Activated CD8-positive, alpha-beta T cell treated with anti-CD3 and anti-CD28 coated beads, Interleukin-2, amount 10 ng/mL, durations not matched to agents 7 days and 5 days (primary cell): ENCODE measurements around the gene STXBP6. TPM values are rescaled to one million over a fixed set of nuclear protein-coding genes. Genes with fewer than 3 reads are reported as not detected.

Experiments
- ATAC-seq: fragments of 150-1000 bp; cut with Tn5 transposase; one replicate; pipeline ENCODE4 v1.10.0; 2021; ENCODE audit warnings: moderate library complexity
- CTCF ChIA-PET: fragments of 350-600 bp; sonication (Branson Sonifier 250); formaldehyde crosslinking; loops from one replicate; lab custom pipeline; 2021; ENCODE audit warnings: antibody characterized with exemption; lab: Charles Lee
- POLR2A ChIA-PET: fragments of 350-600 bp; sonication (Branson Sonifier 250); formaldehyde crosslinking; loops from one replicate; lab custom pipeline; 2021; ENCODE audit warnings: antibody characterized with exemption; lab: Charles Lee
- DNase-seq: peaks from one replicate; pipeline ENCODE4 v3.0.0-alpha.2; 2020
- H3K27ac Mint-ChIP-seq: one replicate; pipeline ENCODE4 v1.8.0; 2021; ENCODE audit warnings: mild to moderate bottlenecking, mixed read lengths
- H3K27me3 Mint-ChIP-seq: one replicate; pipeline ENCODE4 v1.8.0; 2021; ENCODE audit warnings: low read depth, mixed read lengths
- H3K36me3 Mint-ChIP-seq: one replicate; pipeline ENCODE4 v1.8.0; 2021; ENCODE audit warnings: low read depth, mixed read lengths
- H3K4me1 Mint-ChIP-seq: one replicate; pipeline ENCODE4 v1.8.0; 2021; ENCODE audit warnings: low read depth, mixed read lengths
- H3K4me3 Mint-ChIP-seq: one replicate; pipeline ENCODE4 v1.8.0; 2021; ENCODE audit warnings: mild to moderate bottlenecking, mixed read lengths
- H3K9me3 Mint-ChIP-seq: one replicate; pipeline ENCODE4 v1.8.0; 2022; ENCODE audit warnings: mixed read lengths; ENCODE audit not compliant: insufficient read depth
- total RNA-seq, 2 experiments: library from RNA; stranded (reverse); gene quantifications; one replicate each; pipeline ENCODE4 v1.2.3, GENCODE V29; 2021

STXBP6 gene
- total RNA-seq, 2 experiments from 2014 or later: not detected

GRCh38 chr14:24801024-24801423, 248.9 kb downstream of the STXBP6 start:
- no peak overlapping the region for H3K4me3 Mint-ChIP-seq
- no peaks in the 10 kb centered on the region for H3K36me3 Mint-ChIP-seq
- ATAC-seq (no peak), DNase-seq (no peak)
- H3K9me3 Mint-ChIP-seq: no peaks in the 10 kb centered on the region
- H3K27me3 Mint-ChIP-seq: peaks cover 8% of the 10 kb centered on the region
- POLR2A ChIA-PET: no interaction called here
- CTCF ChIA-PET: interaction anchor here (1.1 kb wide), 1 partner anchor 108 kb away, joined by 3 read pairs; no protein-coding TSS in a partner anchor
- H3K27ac Mint-ChIP-seq: no peak overlapping the region
- H3K4me1 Mint-ChIP-seq: peaks cover 5% of the 10 kb centered on the region

DNA sequence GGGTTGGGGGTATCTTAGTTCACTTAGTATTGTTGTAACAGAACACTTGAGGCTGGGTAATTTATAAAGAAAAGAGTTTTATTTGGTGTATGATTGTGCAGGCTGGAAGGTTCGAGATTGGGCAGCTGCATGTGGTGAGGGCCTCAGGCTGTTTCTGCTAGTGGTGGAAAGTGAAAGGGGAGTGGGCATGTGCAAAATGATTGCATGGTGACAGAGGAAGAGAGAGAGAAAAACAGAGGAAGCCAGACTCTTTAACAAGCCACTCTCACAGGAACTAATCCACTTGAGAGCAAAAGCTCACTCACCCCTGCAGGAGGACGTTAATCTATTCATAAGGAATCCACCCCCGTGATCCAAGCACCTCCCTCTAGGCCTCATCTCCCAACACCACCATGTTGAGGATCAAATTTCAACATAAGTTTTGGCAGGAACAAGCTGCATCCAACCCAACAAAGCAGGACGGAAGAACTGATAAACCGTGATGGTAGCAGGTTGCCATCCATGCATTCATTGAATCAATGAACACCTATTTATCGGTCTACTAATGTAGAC, 251.0 kb downstream of the STXBP6 start:
- ChIA-PET POLR2A (no interaction called here), CTCF (no interaction called here)
- no peak overlapping the region for H3K27ac Mint-ChIP-seq
- DNase-seq: no peak
- no peak for ATAC-seq
- H3K4me3 Mint-ChIP-seq: no peak overlapping the region
- no peaks in the 10 kb centered on the region for H3K36me3 Mint-ChIP-seq
- peaks cover 5% of the 10 kb centered on the region for H3K4me1 Mint-ChIP-seq
- peaks cover 8% of the 10 kb centered on the region for H3K27me3 Mint-ChIP-seq
- H3K9me3 Mint-ChIP-seq: no peaks in the 10 kb centered on the region

GRCh38 chr14:24795406-24795805, 254.5 kb downstream of the STXBP6 start:
- CTCF ChIA-PET: no interaction called here
- no peak for DNase-seq
- no peaks in the 10 kb centered on the region for H3K9me3 Mint-ChIP-seq

DNA sequence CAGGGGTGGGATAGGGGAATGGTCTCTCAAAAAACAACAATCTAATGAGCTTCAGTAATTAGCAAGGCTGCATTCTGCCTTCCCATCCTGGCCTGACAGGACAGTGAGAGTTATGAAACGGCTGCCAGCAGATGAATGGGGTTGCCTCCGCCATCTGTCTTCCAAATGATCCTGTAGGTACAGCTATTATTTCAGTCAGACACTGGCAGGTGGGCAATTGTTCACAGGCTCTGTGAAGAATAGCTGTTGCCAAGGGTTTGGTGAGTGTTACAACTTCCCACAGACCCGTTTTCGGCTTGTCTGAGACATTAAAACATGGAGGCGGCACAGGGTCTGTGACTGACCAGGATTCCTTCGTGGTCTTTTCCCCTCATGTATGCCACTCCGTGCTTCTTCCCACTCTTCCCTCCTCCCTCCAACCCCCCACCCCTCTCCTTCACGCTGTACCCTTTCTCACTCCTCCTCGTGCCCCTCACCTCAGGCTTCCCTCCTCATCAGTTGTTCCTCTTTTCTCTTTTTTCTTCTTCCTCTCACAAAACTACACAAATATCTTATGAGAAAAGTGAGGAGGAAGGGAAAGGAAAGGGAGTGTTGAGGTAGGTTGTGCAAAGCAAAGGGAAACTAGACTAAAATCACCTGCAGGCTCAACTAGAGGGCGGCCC, 255.2 kb downstream of the STXBP6 start:
- ChIA-PET POLR2A (no interaction called here), CTCF (no interaction called here)
- H3K36me3 Mint-ChIP-seq: no peaks in the 10 kb centered on the region
- no peak for DNase-seq
- H3K27ac Mint-ChIP-seq: no peak overlapping the region
- no peak overlapping the region for H3K4me3 Mint-ChIP-seq
- H3K4me1 Mint-ChIP-seq: peaks cover 5% of the 10 kb centered on the region
- peaks cover 9% of the 10 kb centered on the region for H3K27me3 Mint-ChIP-seq
- no peaks in the 10 kb centered on the region for H3K9me3 Mint-ChIP-seq
- ATAC-seq: no peak

More at GRCh38 chr14:24795406-24795805, 254.5 kb downstream of the STXBP6 start:
- H3K4me3 Mint-ChIP-seq: no peak overlapping the region
- H3K27ac Mint-ChIP-seq: no peak overlapping the region
- H3K27me3 Mint-ChIP-seq: peaks cover 9% of the 10 kb centered on the region
- POLR2A ChIA-PET: no interaction called here
- peaks cover 5% of the 10 kb centered on the region for H3K4me1 Mint-ChIP-seq
- no peak for ATAC-seq
- H3K36me3 Mint-ChIP-seq: no peaks in the 10 kb centered on the region

DNA sequence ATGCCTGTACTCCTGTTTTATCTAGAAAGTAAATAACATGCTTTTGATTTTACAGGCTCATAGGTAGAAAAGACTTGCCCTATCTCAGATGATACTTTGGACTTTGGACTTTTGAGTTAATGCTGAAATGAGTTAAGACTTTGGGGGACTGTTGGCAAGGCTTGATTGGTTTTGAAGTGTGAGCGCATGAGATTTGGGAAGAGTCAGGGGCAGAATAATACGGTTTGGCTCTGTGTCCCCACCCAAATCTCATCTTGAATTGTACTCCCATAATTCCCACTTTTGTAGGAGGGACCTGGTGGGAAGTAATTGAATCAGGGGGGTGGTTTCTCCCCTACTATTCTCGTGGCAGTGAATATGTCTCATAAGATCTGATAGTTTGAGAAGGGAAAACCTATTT, 259.8 kb downstream of the STXBP6 start:
- no peaks in the 10 kb centered on the region for H3K9me3 Mint-ChIP-seq
- H3K27me3 Mint-ChIP-seq: peaks cover 9% of the 10 kb centered on the region
- DNase-seq (no peak), ATAC-seq (no peak)
- CTCF ChIA-PET: no interaction called here
- H3K27ac Mint-ChIP-seq: no peak overlapping the region
- no peak overlapping the region for H3K4me3 Mint-ChIP-seq
- H3K36me3 Mint-ChIP-seq: no peaks in the 10 kb centered on the region
- POLR2A ChIA-PET: no interaction called here
- H3K4me1 Mint-ChIP-seq: no peaks in the 10 kb centered on the region

- no peak overlapping the region for H3K27ac Mint-ChIP-seq
- CTCF ChIA-PET: interaction anchor here (1.5 to 2.4 kb wide), 3 partner anchors 17 to 343 kb away, joined by 3 to 9 read pairs (median 5); no protein-coding TSS in a partner anchor
These were observed 260.5 kb downstream of the STXBP6 start for GRCh38 chr14:24789378-24789884.

DNA sequence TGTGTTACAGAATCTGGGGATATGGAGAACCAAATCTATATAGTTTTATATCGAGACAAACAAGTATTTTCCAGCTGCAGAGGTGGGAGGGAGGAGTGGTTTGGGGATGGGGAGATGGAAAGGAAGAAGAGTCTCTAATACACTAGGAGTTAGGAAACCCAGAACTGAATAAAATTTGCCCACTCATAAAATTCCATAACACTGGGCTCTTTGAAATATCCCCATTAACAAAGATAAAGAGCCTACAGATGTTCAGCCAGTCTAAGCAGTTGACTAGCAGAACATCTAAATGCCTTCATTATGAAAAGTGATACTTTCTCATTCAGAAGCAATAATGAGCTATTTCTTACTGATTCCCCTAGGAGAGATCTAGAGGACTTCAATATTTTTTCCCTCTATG, 264.2 kb downstream of the STXBP6 start:
- POLR2A ChIA-PET: no interaction called here

More at GRCh38 chr14:24789378-24789884, 260.5 kb downstream of the STXBP6 start:
- POLR2A ChIA-PET: no interaction called here
- DNase-seq (no peak), ATAC-seq (no peak)
- no peak overlapping the region for H3K4me3 Mint-ChIP-seq
- H3K4me1 Mint-ChIP-seq: no peaks in the 10 kb centered on the region
- H3K9me3 Mint-ChIP-seq: no peaks in the 10 kb centered on the region
- H3K27me3 Mint-ChIP-seq: peaks cover 9% of the 10 kb centered on the region
- no peaks in the 10 kb centered on the region for H3K36me3 Mint-ChIP-seq

DNA sequence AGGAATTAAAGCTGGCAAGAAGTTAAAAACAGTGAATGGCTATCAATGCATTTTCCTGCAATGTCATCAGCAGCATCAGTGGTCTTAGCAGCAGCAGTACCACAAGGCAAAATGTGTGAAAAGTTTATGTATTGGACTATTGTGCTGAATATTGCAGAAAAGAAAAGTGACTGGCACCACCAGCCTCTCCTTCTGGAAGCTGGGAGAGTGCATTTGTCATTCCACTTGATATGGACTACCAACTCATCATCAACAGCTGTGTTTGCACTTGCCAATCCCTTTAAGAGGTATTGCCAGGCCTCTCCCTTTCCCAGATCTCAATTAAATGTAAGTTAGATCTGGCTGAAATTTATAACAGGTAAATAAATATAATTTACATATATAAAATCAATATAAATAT, 265.0 kb downstream of the STXBP6 start:
- ChIA-PET POLR2A (interaction anchor here (0.8 kb wide), 1 partner anchor 1121 kb away, joined by 3 read pairs; no protein-coding TSS in a partner anchor), CTCF (no interaction called here)
- H3K4me3 Mint-ChIP-seq: no peak overlapping the region
- H3K4me1 Mint-ChIP-seq: no peaks in the 10 kb centered on the region
- DNase-seq (no peak), ATAC-seq (no peak)
- no peak overlapping the region for H3K27ac Mint-ChIP-seq
- H3K27me3 Mint-ChIP-seq: peaks cover 14% of the 10 kb centered on the region
- H3K36me3 Mint-ChIP-seq: no peaks in the 10 kb centered on the region
- no peaks in the 10 kb centered on the region for H3K9me3 Mint-ChIP-seq

More for the DNA sequence above, 264.2 kb downstream of the STXBP6 start:
- Mint-ChIP-seq H3K27me3 (peaks cover 11% of the 10 kb centered on the region), H3K27ac (no peak overlapping the region), H3K4me3 (no peak overlapping the region), H3K36me3 (no peaks in the 10 kb centered on the region), H3K4me1 (no peaks in the 10 kb centered on the region), H3K9me3 (no peaks in the 10 kb centered on the region)
- ATAC-seq: no peak
- CTCF ChIA-PET: no interaction called here
- no peak for DNase-seq

DNA sequence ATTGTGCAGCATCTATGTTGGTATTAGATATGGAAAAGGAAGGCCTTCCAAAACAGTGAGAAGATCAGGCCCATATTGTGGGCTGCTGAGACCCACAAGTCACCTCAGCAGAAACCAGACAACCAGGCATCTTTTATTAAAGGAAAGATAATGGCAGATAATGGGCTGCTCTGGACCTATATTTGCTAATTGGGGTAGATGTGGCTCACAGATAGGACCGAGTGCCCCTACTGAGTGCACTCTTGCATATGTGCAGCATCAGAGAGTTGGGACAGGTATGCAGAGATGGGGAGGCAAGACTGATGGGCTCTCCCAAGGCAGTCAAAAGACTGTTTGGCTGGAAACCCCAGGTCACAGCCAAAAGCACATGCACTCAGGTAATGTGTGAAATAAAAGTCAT, 266.2 kb downstream of the STXBP6 start:
- Mint-ChIP-seq H3K27me3 (peaks cover 14% of the 10 kb centered on the region), H3K4me3 (no peak overlapping the region), H3K9me3 (no peaks in the 10 kb centered on the region), H3K27ac (no peak overlapping the region), H3K36me3 (no peaks in the 10 kb centered on the region), H3K4me1 (no peaks in the 10 kb centered on the region)
- DNase-seq: no peak
- no peak for ATAC-seq
- ChIA-PET CTCF (interaction anchor here (0.5 kb wide), 1 partner anchor 280 kb away, joined by 3 read pairs; no protein-coding TSS in a partner anchor), POLR2A (no interaction called here)

DNA sequence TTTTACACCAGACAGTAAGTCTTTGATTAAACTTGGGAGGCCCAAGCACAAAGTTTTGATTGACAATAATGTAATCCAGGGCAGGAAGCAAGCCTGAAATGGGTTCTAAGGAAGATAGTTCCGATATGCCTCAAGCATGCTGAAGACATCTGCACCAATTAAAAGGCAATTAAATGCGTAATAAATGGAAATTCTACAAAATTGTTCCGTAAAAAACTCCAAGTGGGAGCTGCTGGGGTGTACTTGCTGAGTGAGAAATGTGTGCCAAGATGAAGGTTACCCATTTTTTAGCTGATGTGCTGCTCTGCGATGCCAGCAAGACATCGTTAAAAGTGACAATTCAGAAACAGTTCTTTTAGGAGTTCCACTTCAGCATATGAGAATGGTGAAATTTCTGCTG, 269.7 kb downstream of the STXBP6 start:
- Mint-ChIP-seq H3K4me1 (no peaks in the 10 kb centered on the region), H3K27me3 (peaks cover 12% of the 10 kb centered on the region)

DNA sequence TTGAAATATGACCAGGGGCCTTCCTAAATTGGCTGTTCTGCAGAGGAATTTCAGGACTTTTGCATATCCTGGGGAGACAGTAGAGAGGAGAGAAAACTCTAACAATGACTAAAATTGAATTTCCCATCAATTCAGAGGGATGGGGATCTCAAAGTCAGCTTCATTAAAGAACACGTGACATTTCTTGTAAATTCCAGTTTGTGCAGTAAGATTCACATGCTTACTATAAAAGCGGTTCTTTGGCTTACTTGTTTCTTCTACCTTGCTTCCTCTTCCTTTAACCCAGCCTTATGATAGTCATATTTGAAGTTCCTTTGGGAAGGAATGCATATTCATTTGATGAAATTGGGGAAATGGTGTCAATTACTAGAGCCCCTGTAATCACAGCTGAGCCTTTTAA, 272.3 kb downstream of the STXBP6 start:
- Mint-ChIP-seq H3K36me3 (no peaks in the 10 kb centered on the region), H3K27me3 (peaks cover 29% of the 10 kb centered on the region), H3K9me3 (no peaks in the 10 kb centered on the region), H3K4me3 (no peak overlapping the region), H3K4me1 (no peaks in the 10 kb centered on the region), H3K27ac (no peak overlapping the region)
- ATAC-seq (no peak), DNase-seq (no peak)
- ChIA-PET POLR2A (no interaction called here), CTCF (no interaction called here)

More for the DNA sequence above, 269.7 kb downstream of the STXBP6 start:
- DNase-seq (no peak), ATAC-seq (no peak)
- no peak overlapping the region for H3K4me3 Mint-ChIP-seq
- H3K36me3 Mint-ChIP-seq: no peaks in the 10 kb centered on the region
- H3K27ac Mint-ChIP-seq: no peak overlapping the region
- H3K9me3 Mint-ChIP-seq: no peaks in the 10 kb centered on the region
- CTCF ChIA-PET: no interaction called here
- POLR2A ChIA-PET: no interaction called here

- no peaks in the 10 kb centered on the region for H3K36me3 Mint-ChIP-seq
- no peak for DNase-seq
- H3K4me3 Mint-ChIP-seq: no peak overlapping the region
- ChIA-PET POLR2A (no interaction called here), CTCF (no interaction called here)
- H3K9me3 Mint-ChIP-seq: no peaks in the 10 kb centered on the region
- peaks cover 28% of the 10 kb centered on the region for H3K27me3 Mint-ChIP-seq
- ATAC-seq: no peak
- no peaks in the 10 kb centered on the region for H3K4me1 Mint-ChIP-seq
- no peak overlapping the region for H3K27ac Mint-ChIP-seq
These were observed 274.0 kb downstream of the STXBP6 start for GRCh38 chr14:24775950-24776349.
